Colonic mucosa (tissue), 4 donors: Measurements from ENCODE around the gene NUP133. TPM values are rescaled to one million over a fixed set of nuclear protein-coding genes. Genes with fewer than 3 reads are reported as not detected.
"Not testable (repeated sequence)": the region's sequence is repeated elsewhere in the genome, so short reads cannot be mapped to it uniquely, and the experiment has no call there.

Experiments
- DNase-seq: peaks from one replicate; pipeline ENCODE4 v3.0.0-alpha.2; 2020
- H3K27ac ChIP-seq: fragments of 200-600 bp; one replicate; pipeline ENCODE4 v1.8.0; 2021
- H3K27me3 ChIP-seq: fragments of 200-600 bp; one replicate; pipeline ENCODE4 v1.8.0; 2021
- H3K36me3 ChIP-seq: fragments of 200-600 bp; one replicate; pipeline ENCODE4 v1.8.0; 2021
- H3K4me1 ChIP-seq: fragments of 200-600 bp; one replicate; pipeline ENCODE4 v1.8.0; 2021; ENCODE audit warnings: mild to moderate bottlenecking
- H3K4me3 ChIP-seq: fragments of 200-600 bp; one replicate; pipeline ENCODE4 v1.8.0; 2021
- H3K9ac ChIP-seq, 2 donors: one replicate each; pipeline ENCODE4 v1.7.0; 2013; ENCODE audit warnings: control low read depth in 2 of 2, low read depth in 2 of 2, low read length in 2 of 2
- H3K9me3 ChIP-seq: fragments of 200-600 bp; one replicate; pipeline ENCODE4 v1.8.0; 2021
- intact Hi-C: fragments of 100-400 bp; cut with DNase I; formaldehyde crosslinking; loops from one replicate; pipeline ENCODE4 v1.14.1; 2022
- total RNA-seq, 2 donors: library from RNA; stranded (reverse); fragmentation: NEBNext Ultra II Directional in 1 of 2; extraction: Animal tissue kit (Norgen Biotek cat#: 25700) in 1 of 2; gene quantifications; one replicate each; pipeline ENCODE4 v1.2.1, GENCODE V29; 2021
- TF ChIP-seq, protein P1 (sequence below): fragments of 200-600 bp; IDR thresholded peaks from one replicate; pipeline ENCODE4 v1.8.0; 2022; ENCODE audit warnings: antibody characterized with exemption, mild to moderate bottlenecking
- donor health status: healthy.
- donor health status: DM: no; HTN: no; CAD: no.
- donor health status: DM: no; HTN: no; CAD: no.

The NUP133 gene
- total RNA-seq, 2 donors from 2014 or later = 25.9 to 37.8 TPM

DNA sequence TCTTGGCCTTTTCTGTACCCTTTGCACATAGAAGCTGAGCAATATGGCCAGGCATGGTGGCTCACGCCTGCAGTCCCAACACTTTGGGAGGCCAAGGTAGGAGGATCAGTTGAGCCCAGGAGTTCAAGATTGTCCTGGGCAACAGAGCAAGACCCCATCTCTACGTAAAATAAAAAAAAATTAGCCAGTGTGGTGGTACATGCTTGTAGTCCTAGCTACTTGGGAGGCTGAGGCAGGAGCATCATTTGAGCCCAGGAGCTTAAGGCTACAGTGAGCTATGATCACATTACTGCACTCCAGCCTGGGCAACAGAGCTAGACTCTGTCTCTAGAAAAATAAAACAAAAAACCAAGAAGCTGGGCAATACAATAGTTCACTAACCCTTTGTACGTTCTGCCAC is 80.6 kb downstream of the NUP133 start:
- H3K9me3 ChIP-seq = no peaks in the 10 kb centered on the region
- no peak for DNase-seq
- no peak overlapping the region for H3K27ac ChIP-seq
- no peak overlapping the region for H3K9ac ChIP-seq
- H3K4me1 ChIP-seq = peaks cover 7% of the 10 kb centered on the region
- H3K36me3 ChIP-seq = no peaks in the 10 kb centered on the region
- intact Hi-C loops = no loop called here
- peaks cover 33% of the 10 kb centered on the region for H3K27me3 ChIP-seq
- no peak overlapping the region for H3K4me3 ChIP-seq
- TF ChIP-seq, protein P1, sequence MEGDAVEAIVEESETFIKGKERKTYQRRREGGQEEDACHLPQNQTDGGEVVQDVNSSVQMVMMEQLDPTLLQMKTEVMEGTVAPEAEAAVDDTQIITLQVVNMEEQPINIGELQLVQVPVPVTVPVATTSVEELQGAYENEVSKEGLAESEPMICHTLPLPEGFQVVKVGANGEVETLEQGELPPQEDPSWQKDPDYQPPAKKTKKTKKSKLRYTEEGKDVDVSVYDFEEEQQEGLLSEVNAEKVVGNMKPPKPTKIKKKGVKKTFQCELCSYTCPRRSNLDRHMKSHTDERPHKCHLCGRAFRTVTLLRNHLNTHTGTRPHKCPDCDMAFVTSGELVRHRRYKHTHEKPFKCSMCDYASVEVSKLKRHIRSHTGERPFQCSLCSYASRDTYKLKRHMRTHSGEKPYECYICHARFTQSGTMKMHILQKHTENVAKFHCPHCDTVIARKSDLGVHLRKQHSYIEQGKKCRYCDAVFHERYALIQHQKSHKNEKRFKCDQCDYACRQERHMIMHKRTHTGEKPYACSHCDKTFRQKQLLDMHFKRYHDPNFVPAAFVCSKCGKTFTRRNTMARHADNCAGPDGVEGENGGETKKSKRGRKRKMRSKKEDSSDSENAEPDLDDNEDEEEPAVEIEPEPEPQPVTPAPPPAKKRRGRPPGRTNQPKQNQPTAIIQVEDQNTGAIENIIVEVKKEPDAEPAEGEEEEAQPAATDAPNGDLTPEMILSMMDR = no peak

DNA sequence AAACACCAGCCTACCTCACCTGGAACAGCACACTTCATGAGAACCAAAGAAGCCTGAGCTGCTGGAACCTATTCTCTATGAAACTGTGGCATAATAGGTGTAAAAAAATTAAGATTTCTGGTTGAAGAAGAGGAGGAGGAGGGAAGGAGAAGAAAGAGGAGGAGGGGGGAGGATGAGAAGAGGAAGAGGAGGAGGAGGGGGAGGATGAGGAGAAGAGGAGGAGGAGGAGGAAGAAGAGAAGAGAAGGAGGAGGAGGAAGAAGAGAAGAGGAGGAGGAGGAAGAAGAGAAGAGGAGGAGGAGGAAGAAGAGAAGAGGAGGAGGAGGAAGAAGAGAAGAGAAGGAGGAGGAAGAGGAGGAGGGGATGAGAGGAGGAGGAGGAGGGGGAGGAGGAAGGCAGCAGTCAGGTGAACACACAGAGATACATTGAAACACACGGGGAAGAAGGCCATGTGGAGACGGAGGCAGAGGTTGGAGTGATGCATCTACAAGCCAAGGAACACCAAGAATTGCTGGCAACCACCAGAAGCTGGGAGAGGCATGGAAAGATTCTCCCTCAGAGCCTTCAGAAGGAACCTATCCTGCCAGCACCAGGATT is 82.5 kb downstream of the NUP133 start:
- intact Hi-C loops = no loop called here
- Histone ChIP-seq H3K9me3 (no peaks in the 10 kb centered on the region), H3K27ac (no peak overlapping the region), H3K27me3 (peaks cover 13% of the 10 kb centered on the region), H3K9ac (no peak overlapping the region), H3K4me3 (no peak overlapping the region), H3K4me1 (no peaks in the 10 kb centered on the region), H3K36me3 (no peaks in the 10 kb centered on the region)
- DNase-seq = no peak
- TF ChIP-seq, protein P1 = no peak

DNA sequence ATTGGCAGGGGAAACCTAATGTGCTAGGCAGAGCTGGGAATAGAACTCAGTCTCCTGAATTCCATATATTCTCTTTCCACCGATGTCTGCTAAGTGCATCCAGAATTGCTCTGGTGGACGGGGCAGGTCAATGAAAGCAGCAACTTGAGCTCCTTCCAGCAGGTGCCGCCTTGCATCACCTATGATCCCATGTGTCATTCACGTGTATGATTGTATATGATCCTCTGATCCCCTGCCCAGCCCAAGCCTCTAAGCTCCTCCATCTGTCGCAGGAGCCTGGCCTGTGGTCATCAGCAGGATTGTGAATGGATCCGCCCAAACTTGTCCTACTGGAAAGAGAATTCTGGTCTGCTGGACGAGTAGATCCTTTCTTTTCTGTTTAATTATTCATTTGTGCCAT is 87.4 kb downstream of the NUP133 start:
- Histone ChIP-seq H3K36me3 (no peaks in the 10 kb centered on the region), H3K9me3 (no peaks in the 10 kb centered on the region), H3K27ac (no peak overlapping the region), H3K9ac (no peak overlapping the region), H3K4me1 (no peaks in the 10 kb centered on the region), H3K4me3 (no peak overlapping the region), H3K27me3 (no peaks in the 10 kb centered on the region)
- TF ChIP-seq, protein P1 = no peak
- intact Hi-C loops = no loop called here
- DNase-seq = no peak

DNA sequence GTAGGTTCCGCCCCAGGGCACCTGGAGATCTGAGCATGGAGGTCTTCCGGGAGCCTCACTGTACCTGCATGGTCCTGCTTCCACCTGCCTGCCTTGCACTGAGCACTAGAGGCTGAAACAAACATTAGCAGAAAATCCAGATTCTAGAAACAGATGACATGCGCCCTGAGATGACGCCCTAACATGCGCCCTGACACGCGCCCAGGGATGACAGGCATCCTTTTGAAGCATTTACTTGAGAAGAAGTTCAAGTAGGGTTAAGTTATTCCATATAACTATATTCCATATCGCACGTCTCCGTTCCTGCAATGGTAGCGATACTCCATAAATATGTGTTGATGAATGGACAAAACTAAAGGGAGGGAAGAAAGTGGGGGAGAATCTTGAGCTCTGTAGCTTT is 87.9 kb downstream of the NUP133 start:
- Histone ChIP-seq H3K36me3 (no peaks in the 10 kb centered on the region), H3K4me1 (no peaks in the 10 kb centered on the region), H3K9me3 (no peaks in the 10 kb centered on the region), H3K27ac (no peak overlapping the region), H3K9ac (no peak overlapping the region), H3K4me3 (no peak overlapping the region), H3K27me3 (no peaks in the 10 kb centered on the region)
- no peak for DNase-seq
- TF ChIP-seq, protein P1 = no peak
- intact Hi-C loops = no loop called here

DNA sequence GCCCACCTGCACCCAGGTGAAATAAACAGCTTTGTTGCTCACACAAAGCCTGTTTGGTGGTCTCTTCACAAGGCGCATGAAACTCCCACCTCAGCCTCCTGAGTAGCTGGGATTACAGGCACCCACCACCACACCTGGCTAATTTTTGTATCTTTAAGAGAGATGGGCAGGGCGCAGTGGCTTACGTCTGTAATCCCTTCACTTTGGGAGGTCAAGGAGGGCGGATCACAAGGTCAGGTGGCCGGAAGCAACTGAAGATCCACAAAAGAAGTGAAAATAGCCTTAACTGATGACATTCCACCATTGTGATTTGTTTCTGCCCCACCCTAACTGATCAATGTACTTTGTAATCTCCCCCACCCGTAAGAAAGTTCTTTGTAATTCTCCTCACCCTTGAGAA is 89.6 kb downstream of the NUP133 start:
- DNase-seq, H3K27me3 ChIP-seq, H3K4me1 ChIP-seq, H3K4me3 ChIP-seq, H3K27ac ChIP-seq, H3K36me3 ChIP-seq, intact Hi-C loops, H3K9ac ChIP-seq, H3K9me3 ChIP-seq: not testable (repeated sequence)

DNA sequence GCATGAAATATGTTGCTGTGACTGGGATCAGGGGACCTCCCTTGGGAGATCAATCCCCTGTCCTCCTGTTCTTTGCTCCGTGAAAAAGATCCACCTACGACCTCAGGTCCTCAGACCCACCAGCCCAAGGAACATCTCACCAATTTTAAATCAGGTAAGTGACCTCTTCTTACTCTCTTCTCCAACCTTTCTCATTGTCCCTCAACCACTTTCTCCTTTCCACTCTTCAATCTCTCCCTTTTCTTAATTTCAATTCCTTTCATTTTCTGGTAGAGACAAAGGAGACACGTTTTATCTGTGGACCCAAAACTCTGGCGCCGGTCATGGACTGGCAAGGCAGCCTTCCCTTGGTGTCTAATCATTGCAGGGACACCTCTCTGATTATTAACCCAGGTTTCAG is 95.3 kb downstream of the NUP133 start:
- DNase-seq, H3K27ac ChIP-seq, H3K4me3 ChIP-seq, H3K4me1 ChIP-seq, H3K27me3 ChIP-seq, intact Hi-C loops, H3K9ac ChIP-seq, H3K36me3 ChIP-seq, H3K9me3 ChIP-seq: not testable (repeated sequence)
